MCF 10A (cell line): Measurements from ENCODE around the gene C7orf25. TPM values are rescaled to one million over a fixed set of nuclear protein-coding genes. Genes with fewer than 3 reads are reported as not detected.

Experiments
- BruUV-seq: library from RNA; stranded (reverse); fragments of 400-500 nt; replicated peaks from 2 replicates; lab custom pipeline; 2021; lab: Mats Ljungman, UMichigan
- CTCF ChIA-PET: fragments of 300-600 bp; sonication (Branson Sonifier 250); formaldehyde crosslinking; extraction: SDS; loops from one replicate; lab custom pipeline; 2021; ENCODE audit warnings: antibody characterized with exemption, inconsistent platforms; lab: Yijun Ruan, JAX
- POLR2A ChIA-PET: fragments of 300-600, 350-650 bp; sonication (Branson Sonifier 250); formaldehyde crosslinking; extraction: SDS; loops from one replicate; lab custom pipeline; 2020; ENCODE audit warnings: antibody characterized with exemption, inconsistent platforms; lab: Yijun Ruan, JAX
- DNase-seq: peaks from one replicate; pipeline ENCODE4 v3.0.0-alpha.2; 2018; ENCODE audit not compliant: unreplicated experiment
- H3K27ac Mint-ChIP-seq: one replicate; pipeline ENCODE4 v1.8.0; 2022; ENCODE audit warnings: mild to moderate bottlenecking, low read depth, mixed read lengths; ENCODE audit not compliant: unreplicated experiment
- H3K27me3 Mint-ChIP-seq: one replicate; pipeline ENCODE4 v1.8.0; 2022; ENCODE audit warnings: mixed read lengths; ENCODE audit not compliant: insufficient read depth, unreplicated experiment
- H3K36me3 Mint-ChIP-seq: one replicate; pipeline ENCODE4 v1.8.0; 2022; ENCODE audit warnings: mild to moderate bottlenecking, moderate library complexity, mixed read lengths; ENCODE audit not compliant: insufficient read depth, unreplicated experiment
- H3K4me1 Mint-ChIP-seq: one replicate; pipeline ENCODE4 v1.8.0; 2022; ENCODE audit warnings: mixed read lengths; ENCODE audit not compliant: insufficient read depth, unreplicated experiment
- H3K4me3 Mint-ChIP-seq: one replicate; pipeline ENCODE4 v1.8.0; 2022; ENCODE audit warnings: mild to moderate bottlenecking, moderate library complexity, mixed read lengths; ENCODE audit not compliant: unreplicated experiment
- H3K9me3 Mint-ChIP-seq: one replicate; pipeline ENCODE4 v1.8.0; 2022; ENCODE audit warnings: mixed read lengths; ENCODE audit not compliant: unreplicated experiment
- CTCF ChIP-seq: fragments of 200-600 bp; IDR thresholded peaks from one replicate; pipeline ENCODE4 v1.8.0; 2022; ENCODE audit warnings: antibody characterized with exemption, mild to moderate bottlenecking; ENCODE audit not compliant: unreplicated experiment
- intact Hi-C: fragments of 100-400 bp; cut with micrococcal nuclease; formaldehyde crosslinking; loops from 2 replicates; pipeline ENCODE4 v1.14.1; 2022
- total RNA-seq: library from RNA; stranded (reverse); gene quantifications from 2 replicates; pipeline ENCODE4 v1.2.3, GENCODE V29; 2022

Gene C7orf25
- total RNA-seq, 1 experiment from 2014 or later = 5.4 TPM

GRCh38 chr7:42915356-42915755 lies 3.5 kb upstream of the C7orf25 start:
- Mint-ChIP-seq H3K36me3 (peaks cover 63% of the 10 kb centered on the region), H3K27ac (peak overlapping the region; percentile 83), H3K4me1 (peaks cover 46% of the 10 kb centered on the region), H3K9me3 (no peaks in the 10 kb centered on the region), H3K4me3 (no peak overlapping the region), H3K27me3 (no peaks in the 10 kb centered on the region)
- no TSS peak for BruUV-seq
- intact Hi-C loops = no loop called here
- ChIA-PET CTCF (interaction anchor here (0.6 kb wide), 2 partner anchors 9 to 18 kb away, joined by 3 read pairs; no protein-coding TSS in a partner anchor), POLR2A (interaction anchor here (3.4 to 13.5 kb wide), 2 partner anchors 9 to 15 kb away, joined by 14 to 200 read pairs; partner anchors contain the start of genes MRPL32 and PSMA2)
- no peak for TF ChIP-seq CTCF
- no peak for DNase-seq

- ChIA-PET POLR2A (interaction anchor here (0.6 to 13.5 kb wide), 7 partner anchors 10 to 978 kb away, joined by 3 to 200 read pairs (median 4); partner anchors contain the start of genes MRPL32 and PSMA2), CTCF (interaction anchor here (0.6 kb wide), 2 partner anchors 10 to 12 kb away, joined by 3 read pairs; no protein-coding TSS in a partner anchor)
- no peaks in the 10 kb centered on the region for H3K9me3 Mint-ChIP-seq
- no peak for TF ChIP-seq CTCF
- H3K36me3 Mint-ChIP-seq = peaks cover 58% of the 10 kb centered on the region
- H3K4me3 Mint-ChIP-seq = peak overlapping the region; percentile 33
- intact Hi-C loops = no loop called here
- peak overlapping the region; percentile 83 for H3K27ac Mint-ChIP-seq
- no peaks in the 10 kb centered on the region for H3K27me3 Mint-ChIP-seq
- peaks cover 46% of the 10 kb centered on the region for H3K4me1 Mint-ChIP-seq
- peak; percentile 73 for DNase-seq
- BruUV-seq = no TSS peak
Measured at GRCh38 chr7:42914421-42915045, 2.7 kb upstream of the C7orf25 start.

GRCh38 chr7:42914009-42914408 lies 2.1 kb upstream of the C7orf25 start:
- intact Hi-C loops = no loop called here
- peaks cover 46% of the 10 kb centered on the region for H3K4me1 Mint-ChIP-seq
- TF ChIP-seq CTCF = no peak
- H3K4me3 Mint-ChIP-seq = peak overlapping the region; percentile 33
- no peaks in the 10 kb centered on the region for H3K27me3 Mint-ChIP-seq
- BruUV-seq = no TSS peak
- no peak for DNase-seq
- peak overlapping the region; percentile 83 for H3K27ac Mint-ChIP-seq
- no peaks in the 10 kb centered on the region for H3K9me3 Mint-ChIP-seq
- CTCF ChIA-PET = interaction anchor here (0.6 to 1.2 kb wide), 2 partner anchors 13 to 971 kb away, joined by 3 to 4 read pairs; no protein-coding TSS in a partner anchor
- POLR2A ChIA-PET = interaction anchor here (0.6 to 13.5 kb wide), 8 partner anchors 8 to 977 kb away, joined by 3 to 200 read pairs (median 4); partner anchors contain the start of genes MRPL32 and PSMA2
- H3K36me3 Mint-ChIP-seq = peaks cover 53% of the 10 kb centered on the region

- peaks cover 48% of the 10 kb centered on the region for H3K36me3 Mint-ChIP-seq
- H3K9me3 Mint-ChIP-seq = no peaks in the 10 kb centered on the region
- H3K4me1 Mint-ChIP-seq = peaks cover 46% of the 10 kb centered on the region
- H3K27ac Mint-ChIP-seq = no peak overlapping the region
- intact Hi-C loops = no loop called here
- no peak for TF ChIP-seq CTCF
- CTCF ChIA-PET = interaction anchor here (1.2 kb wide), 1 partner anchor 971 kb away, joined by 4 read pairs; no protein-coding TSS in a partner anchor
- POLR2A ChIA-PET = interaction anchor here (1.2 to 13.5 kb wide), 5 partner anchors 8 to 17 kb away, joined by 3 to 200 read pairs (median 10); partner anchors contain the start of genes MRPL32 and PSMA2
- no peak for DNase-seq
- H3K27me3 Mint-ChIP-seq = no peaks in the 10 kb centered on the region
- no TSS peak for BruUV-seq
- no peak overlapping the region for H3K4me3 Mint-ChIP-seq
Measured at GRCh38 chr7:42913591-42913990, 1.7 kb upstream of the C7orf25 start.
